GM23248 (cell line): ENCODE measurements around the gene HMGB1. TPM values are rescaled to one million over a fixed set of nuclear protein-coding genes. Genes with fewer than 3 reads are reported as not detected.

Experiments
- DNase-seq: peaks from one replicate; pipeline ENCODE4 v3.0.0-alpha.2; 2015
- H2AFZ ChIP-seq: fragments of 200-600 bp; sonication (generic); 2 replicates; pipeline ENCODE4 v1.6.1; 2016; ENCODE audit warnings: antibody characterized with exemption
- H3F3A ChIP-seq: fragments of 200-600 bp; sonication (generic); 2 replicates; pipeline ENCODE4 v1.6.1; 2016; ENCODE audit warnings: mild to moderate bottlenecking, antibody characterized with exemption, mixed run types; ENCODE audit not compliant: insufficient read depth
- H3K27ac ChIP-seq: fragments of 200-600 bp; sonication (generic); 2 replicates; pipeline ENCODE4 v1.5.1; 2016; ENCODE audit warnings: mild to moderate bottlenecking
- H3K27me3 ChIP-seq: fragments of 200-600 bp; sonication (generic); replicated peaks from 2 replicates; pipeline ENCODE4 v1.6.1; 2016; ENCODE audit warnings: mild to moderate bottlenecking; ENCODE audit not compliant: insufficient read depth
- H3K36me3 ChIP-seq: fragments of 200-600 bp; sonication (generic); 2 replicates; pipeline ENCODE4 v1.6.1; 2016; ENCODE audit warnings: low read depth, mild to moderate bottlenecking
- H3K4me1 ChIP-seq: fragments of 200-600 bp; sonication (generic); 2 replicates; pipeline ENCODE4 v1.6.1; 2016; ENCODE audit warnings: mild to moderate bottlenecking; ENCODE audit not compliant: insufficient read depth
- H3K4me2 ChIP-seq: fragments of 200-600 bp; sonication (generic); one replicate; pipeline ENCODE4 v1.6.1; 2016; ENCODE audit warnings: mild to moderate bottlenecking; ENCODE audit not compliant: unreplicated experiment
- H3K4me3 ChIP-seq: fragments of 200-600 bp; sonication (generic); 2 replicates; pipeline ENCODE4 v1.5.1; 2016; ENCODE audit warnings: mild to moderate bottlenecking
- H3K79me2 ChIP-seq: fragments of 200-600 bp; sonication (generic); 2 replicates; pipeline ENCODE4 v1.6.1; 2016; ENCODE audit warnings: mild to moderate bottlenecking; ENCODE audit not compliant: insufficient read depth
- H3K9ac ChIP-seq: fragments of 200-600 bp; sonication (generic); 2 replicates; pipeline ENCODE4 v1.6.1; 2016; ENCODE audit warnings: mild to moderate bottlenecking
- H3K9me2 ChIP-seq: fragments of 200-600 bp; sonication (generic); 2 replicates; pipeline ENCODE4 v1.6.1; 2016; ENCODE audit warnings: mixed run types, mild to moderate bottlenecking, moderate library complexity; ENCODE audit not compliant: insufficient read depth
- H3K9me3 ChIP-seq: fragments of 200-600 bp; sonication (generic); one replicate; pipeline ENCODE4 v1.6.1; 2017; ENCODE audit warnings: low read depth
- H4K20me1 ChIP-seq: fragments of 200-600 bp; sonication (generic); 2 replicates; pipeline ENCODE4 v1.6.0; 2016; ENCODE audit not compliant: insufficient read depth
- EZH2 ChIP-seq: fragments of 200-600 bp; sonication (generic); IDR thresholded peaks from 2 replicates; pipeline ENCODE4 v1.6.1; 2018; ENCODE audit warnings: antibody characterized with exemption, mild to moderate bottlenecking; ENCODE audit not compliant: insufficient read depth, poor library complexity, severe bottlenecking
- EZH2phosphoT487 ChIP-seq: fragments of 200-600 bp; sonication (generic); IDR thresholded peaks from 2 replicates; pipeline ENCODE4 v1.6.1; 2018; ENCODE audit warnings: antibody characterized with exemption, moderate library complexity, mild to moderate bottlenecking, low read depth; ENCODE audit not compliant: insufficient read depth
- WGBS, 2 experiments: methylation state at CpG; one replicate each; pipeline ENCODE4 v1.1.6; 2015 to 2017; ENCODE audit warnings: low lambda C conversion rate in 2 of 2, low coverage in 1 of 2; ENCODE audit errors: missing lambda C conversion rate in 2 of 2; 5-methylcytosine and 5-hydroxymethylcytosine counted together
- in situ Hi-C: fragments of 300-500 bp; cut with MboI; formaldehyde crosslinking; loops from 2 replicates; pipeline ENCODE4 v1.15.0; 2020
- polyA plus RNA-seq: library from polyadenylated mRNA; unstranded; fragments of >200 nt; fragmentation: Nextera tagmentation; extraction: Ambion mirVana; gene quantifications from 2 replicates; pipeline ENCODE4 v1.2.1, GENCODE V29; 2016
- total RNA-seq: library from RNA; depleted of rRNA; stranded (reverse); fragments of >200 nt; shearing (Covaris generic); gene quantifications from 2 replicates; pipeline ENCODE4 v1.2.3, GENCODE V29; 2014

HMGB1 gene
- total and polyA plus RNA-seq, 2 experiments from 2014 or later, result 233 to 430 TPM

- H3K4me3 ChIP-seq, result no peak overlapping the region
- no peaks in the 10 kb centered on the region for H3K9me3 ChIP-seq
- H3K4me2 ChIP-seq, result no peak overlapping the region
- DNase-seq, result no peak
- in situ Hi-C loops, result no loop called here
- no peak overlapping the region for H3K27ac ChIP-seq
- H3K79me2 ChIP-seq, result no peaks in the 10 kb centered on the region
- no peaks in the 10 kb centered on the region for H3F3A ChIP-seq
- no peaks in the 10 kb centered on the region for H3K36me3 ChIP-seq
- H3K9me2 ChIP-seq, result no peaks in the 10 kb centered on the region
- WGBS, 2 experiments, result 87 to 90% methylated on average over 4 of the region's 4 CpGs
- H3K9ac ChIP-seq, result no peak overlapping the region
- TF ChIP-seq EZH2 (no peak), EZH2phosphoT487 (no peak)
- H3K27me3 ChIP-seq, result no peaks in the 10 kb centered on the region
- H4K20me1 ChIP-seq, result no peaks in the 10 kb centered on the region
- H2AFZ ChIP-seq, result no peak overlapping the region
- no peaks in the 10 kb centered on the region for H3K4me1 ChIP-seq
These were observed 28.1 kb upstream of the HMGB1 start for GRCh38 chr13:30493658-30494381.

- H3K36me3 ChIP-seq, result no peaks in the 10 kb centered on the region
- H3K4me3 ChIP-seq, result no peak overlapping the region
- no peaks in the 10 kb centered on the region for H3K27me3 ChIP-seq
- H3K4me1 ChIP-seq, result no peaks in the 10 kb centered on the region
- H3K9me3 ChIP-seq, result no peaks in the 10 kb centered on the region
- no peak for DNase-seq
- H3K79me2 ChIP-seq, result no peaks in the 10 kb centered on the region
- H3K27ac ChIP-seq, result no peak overlapping the region
- in situ Hi-C loops, result no loop called here
- no peak overlapping the region for H2AFZ ChIP-seq
- H3K9ac ChIP-seq, result no peak overlapping the region
- TF ChIP-seq EZH2phosphoT487 (no peak), EZH2 (no peak)
- no peaks in the 10 kb centered on the region for H4K20me1 ChIP-seq
- H3F3A ChIP-seq, result no peaks in the 10 kb centered on the region
- H3K4me2 ChIP-seq, result no peak overlapping the region
- WGBS, 2 experiments, result 88 to 92% methylated on average over 3 of the region's 3 CpGs
- H3K9me2 ChIP-seq, result no peaks in the 10 kb centered on the region
These were observed 21.3 kb upstream of the HMGB1 start for GRCh38 chr13:30487075-30487470.

- H3K27me3 ChIP-seq, result no peaks in the 10 kb centered on the region
- no peaks in the 10 kb centered on the region for H3K79me2 ChIP-seq
- no peak overlapping the region for H2AFZ ChIP-seq
- H3K27ac ChIP-seq, result no peak overlapping the region
- H3K4me2 ChIP-seq, result no peak overlapping the region
- no peaks in the 10 kb centered on the region for H3F3A ChIP-seq
- H3K9me3 ChIP-seq, result no peaks in the 10 kb centered on the region
- H3K9ac ChIP-seq, result no peak overlapping the region
- H3K4me1 ChIP-seq, result no peaks in the 10 kb centered on the region
- 83 to 87% methylated on average over 11 of the region's 11 CpGs for WGBS, 2 experiments
- no peaks in the 10 kb centered on the region for H4K20me1 ChIP-seq
- no peaks in the 10 kb centered on the region for H3K9me2 ChIP-seq
- no peak for TF ChIP-seq EZH2
- no peak for TF ChIP-seq EZH2phosphoT487
- no peak overlapping the region for H3K4me3 ChIP-seq
- no peak for DNase-seq
- in situ Hi-C loops, result no loop called here
- H3K36me3 ChIP-seq, result no peaks in the 10 kb centered on the region
These were observed 20.7 kb upstream of the HMGB1 start for GRCh38 chr13:30486230-30487074.

GRCh38 chr13:30481241-30481760 lies 15.6 kb upstream of the HMGB1 start:
- no peak overlapping the region for H3K9ac ChIP-seq
- no peak overlapping the region for H3K4me3 ChIP-seq
- no peak for DNase-seq
- H3K4me1 ChIP-seq, result no peaks in the 10 kb centered on the region
- WGBS, 2 experiments, result 92 to 93% methylated on average over 8 of the region's 8 CpGs
- no peak overlapping the region for H3K27ac ChIP-seq
- no peak overlapping the region for H2AFZ ChIP-seq
- TF ChIP-seq EZH2phosphoT487, result no peak
- TF ChIP-seq EZH2, result no peak
- no peaks in the 10 kb centered on the region for H3K27me3 ChIP-seq
- H3K4me2 ChIP-seq, result no peak overlapping the region
- no peaks in the 10 kb centered on the region for H4K20me1 ChIP-seq
- in situ Hi-C loops, result no loop called here
- no peaks in the 10 kb centered on the region for H3K9me2 ChIP-seq
- no peaks in the 10 kb centered on the region for H3F3A ChIP-seq
- no peaks in the 10 kb centered on the region for H3K9me3 ChIP-seq
- H3K36me3 ChIP-seq, result no peaks in the 10 kb centered on the region
- H3K79me2 ChIP-seq, result no peaks in the 10 kb centered on the region
